GM12892 (cell line): ENCODE results near the gene PRSS36.

ENCODE experiments used
- POLR2A ChIP-seq: IDR thresholded peaks from 2 replicates; pipeline ENCODE4 v1.6.1; 2011; ENCODE audit warnings: low read depth, low read length, control low read depth
- POLR2AphosphoS5 ChIP-seq: IDR thresholded peaks from 2 replicates; pipeline ENCODE4 v1.6.1; 2011; ENCODE audit warnings: low read depth, low read length, control low read depth

DNA sequence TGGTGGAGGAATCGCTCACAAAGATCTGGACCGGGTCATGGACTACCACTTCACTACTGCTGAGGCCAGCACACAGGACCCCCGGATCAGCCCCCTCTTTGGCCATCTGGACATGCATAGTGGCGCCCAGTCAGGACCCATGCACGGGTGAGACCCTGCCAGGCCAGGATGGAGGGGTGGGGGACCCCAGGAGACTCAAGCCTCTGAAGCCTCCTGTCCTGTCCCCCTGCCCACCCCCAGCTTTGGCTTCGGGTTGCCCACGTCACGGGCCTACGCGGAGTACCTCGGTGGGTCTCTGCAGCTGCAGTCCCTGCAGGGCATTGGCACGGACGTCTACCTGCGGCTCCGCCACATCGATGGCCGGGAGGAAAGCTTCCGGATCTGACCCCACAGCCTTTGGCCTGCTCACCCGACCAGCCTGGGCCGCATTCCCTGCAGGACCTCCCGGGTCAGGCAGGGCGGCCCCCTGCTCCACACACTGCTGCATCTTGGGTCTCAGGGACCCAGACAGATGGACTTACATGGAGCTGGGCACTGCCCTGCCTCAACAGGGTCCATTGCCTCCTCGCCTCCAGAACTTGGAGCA, 37.9 kb downstream of the PRSS36 start:
- TF ChIP-seq POLR2AphosphoS5 (no peak), POLR2A (no peak)
